Measurements from ENCODE around the gene CNTN4. TPM values are rescaled to one million over a fixed set of nuclear protein-coding genes. Genes with fewer than 3 reads are reported as not detected.

The CNTN4 gene
- total and polyA plus RNA-seq, 2 of the 8 experiments (the other 6 are each of a cell fraction or from before 2014, with no cell fraction given) = 0.41 to 2.2 TPM

GRCh38 chr3:2873986-2874385 is 775.3 kb downstream of the CNTN4 start:
- Histone ChIP-seq H3K27me3 (replicated peaks in 1 of 4; ENCODE audit: control insufficient read depth in 3 of 4, extremely low read depth in 1 of 4, insufficient read depth in 3 of 4, low read length in 3 of 4) (no peaks in the 10 kb centered on the region), H3K4me2 (ENCODE audit: insufficient read depth in 1 of 2, low read depth in 2 of 2, low read length in 2 of 2) (no peak overlapping the region), H3K4ac (replicated peaks; ENCODE audit: insufficient read length, low read depth, low read length) (no peak overlapping the region), H2AK5ac (ENCODE audit: low read depth, low read length) (no peak overlapping the region), H3K79me2 (ENCODE audit: control insufficient read depth in 1 of 2, insufficient read depth in 2 of 2, low read length in 2 of 2) (no peaks in the 10 kb centered on the region), H2BK12ac (ENCODE audit: low read depth, low read length) (no peak overlapping the region), H2BK20ac (ENCODE audit: low read length) (no peak overlapping the region), H3K79me1 (ENCODE audit: low read depth, low read length) (no peaks in the 10 kb centered on the region), H2BK5ac (ENCODE audit: low read depth, low read length) (no peak overlapping the region), H3K14ac (ENCODE audit: insufficient read length) (no peak overlapping the region), H3K23ac (ENCODE audit: insufficient read length) (no peak overlapping the region), H3K18ac (ENCODE audit: extremely low read depth, low read length) (no peak overlapping the region), H4K20me1 (replicated peaks in 1 of 2; ENCODE audit: control insufficient read depth in 1 of 2, insufficient read depth in 2 of 2, low read length in 2 of 2) (no peaks in the 10 kb centered on the region), H2BK120ac (replicated peaks; ENCODE audit: low read depth, low read length) (no peak overlapping the region), H3K4me3 (ENCODE audit: extremely low read depth in 1 of 4, insufficient read depth in 2 of 4, low read depth in 3 of 4, low read length in 4 of 4) (no peak overlapping the region), H4K5ac (ENCODE audit: insufficient read length, low read depth, low read length) (no peak overlapping the region), H3K27ac (ENCODE audit: low read depth, low read length) (no peak overlapping the region), H3K9ac (replicated peaks in 1 of 4; ENCODE audit: extremely low read depth in 1 of 4, low read depth in 3 of 4, low read length in 3 of 4) (no peak overlapping the region), H4K91ac (replicated peaks; ENCODE audit: insufficient read length, low read length) (no peak overlapping the region), H3K9me3 (ENCODE audit: insufficient read depth in 2 of 2, low read depth in 1 of 2, low read length in 1 of 2) (no peaks in the 10 kb centered on the region), H2BK15ac (ENCODE audit: low read length) (no peak overlapping the region), H3K23me2 (ENCODE audit: low read depth, low read length) (no peaks in the 10 kb centered on the region), H4K8ac (ENCODE audit: extremely low read depth, insufficient read depth, low read length) (no peak overlapping the region), H2AFZ (ENCODE audit: low read length) (no peak overlapping the region), H3K56ac (replicated peaks; ENCODE audit: insufficient read length, low read depth, low read length) (no peak overlapping the region), H3K4me1 (replicated peaks in 1 of 4; ENCODE audit: control insufficient read depth in 3 of 4, insufficient read depth in 4 of 4, low read length in 3 of 4) (no peaks in the 10 kb centered on the region), H3K36me3 (ENCODE audit: control insufficient read depth in 2 of 4, insufficient read depth in 4 of 4, low read length in 3 of 4) (no peaks in the 10 kb centered on the region)
- ChIA-PET CTCF (ENCODE audit: partially characterized antibody) (no interaction called here), POLR2A (ENCODE audit: partially characterized antibody) (no interaction called here)
- FAIRE-seq (no peak), DNase-seq (ENCODE audit: low read depth in 1 of 2, low spot score in 2 of 2) (no peak)
- TF ChIP-seq CTBP2 (IDR thresholded peaks at IDR 0.05; ENCODE audit: borderline replicate concordance, insufficient read depth, insufficient read length, low read length) = no peak
- TF ChIP-seq TEAD4 (IDR thresholded peaks at IDR 0.05; ENCODE audit: low read depth, low read length) = no peak
- no peak for TF ChIP-seq SP1 (IDR thresholded peaks at IDR 0.05; ENCODE audit: low read depth, low read length)
- TF ChIP-seq GABPA (IDR thresholded peaks at IDR 0.05; ENCODE audit: borderline replicate concordance, insufficient read depth, low read length) = no peak
- no peak for TF ChIP-seq TAF1 (IDR thresholded peaks at IDR 0.05; ENCODE audit: low read depth, low read length)
- no peak for TF ChIP-seq POLR2A (IDR thresholded peaks at IDR 0.05; ENCODE audit: control extremely low read depth in 1 of 2, low read depth in 2 of 2, low read length in 2 of 2)
- TF ChIP-seq KDM1A (IDR thresholded peaks at IDR 0.05; ENCODE audit: borderline replicate concordance, low read length) = no peak
- no peak for TF ChIP-seq CREB1 (IDR thresholded peaks at IDR 0.05)
- no peak for TF ChIP-seq RXRA (IDR thresholded peaks at IDR 0.05; ENCODE audit: insufficient read depth, low read depth, low read length)
- 90% methylated on average over 2 of the region's 2 CpGs; no CpG with 5 or more reads in 1 of the 2 experiments for WGBS, 2 experiments (ENCODE audit: extremely low coverage in 1 of 2, insufficient coverage in 1 of 2, insufficient read length in 1 of 2, insufficient replicate concordance in 2 of 2, low coverage in 1 of 2, low lambda C conversion rate in 2 of 2, missing lambda C conversion rate in 1 of 2)
